ENCODE data around the gene SLF2. TPM values are rescaled to one million over a fixed set of nuclear protein-coding genes. Genes with fewer than 3 reads are reported as not detected.

The SLF2 gene
- total and polyA plus RNA-seq, 2 of the 13 experiments (the other 11 are each of a cell fraction or from before 2014, with no cell fraction given), result 12.2 to 48.1 TPM

GRCh38 chr10:100970076-100970913, 57.5 kb downstream of the SLF2 start (continued):
- TF ChIP-seq HMGXB3 (CRISPR knock-in tag; IDR thresholded peaks at IDR 0.05; ENCODE audit: borderline replicate concordance) (peak; percentile 4; the same call in 1 of the 2 replicates), BORCS8-MEF2B (CRISPR knock-in tag; IDR thresholded peaks at IDR 0.05) (no peak), ZBTB7B (CRISPR knock-in tag; IDR thresholded peaks at IDR 0.05) (peak; percentile 87), SPEN (CRISPR knock-in tag; IDR thresholded peaks at IDR 0.05; ENCODE audit: low read depth) (0 out of 2 replicates have a peak, but pooled peaks have one; percentile 7), ZNF414 (CRISPR knock-in tag; IDR thresholded peaks at IDR 0.05) (peak; percentile 90), JDP2 (CRISPR knock-in tag; IDR thresholded peaks at IDR 0.05; ENCODE audit: borderline replicate concordance) (no peak), ZNF251 (CRISPR knock-in tag; IDR thresholded peaks at IDR 0.05) (no peak), ZFP82 (CRISPR knock-in tag; IDR thresholded peaks at IDR 0.05; ENCODE audit: borderline replicate concordance) (no peak), SKIL (CRISPR knock-in tag; IDR thresholded peaks at IDR 0.05; ENCODE audit: borderline replicate concordance) (no peak), ARNT2 (CRISPR knock-in tag; IDR thresholded peaks at IDR 0.05; ENCODE audit: low read depth) (peak; percentile 50; the same call in 1 of the 2 replicates), ARID3A (IDR thresholded peaks at IDR 0.05; ENCODE audit: low read depth, low read length) (no peak), JARID2 (CRISPR knock-in tag; IDR thresholded peaks at IDR 0.05; ENCODE audit: insufficient replicate concordance) (no peak), ZFP37 (CRISPR knock-in tag; IDR thresholded peaks at IDR 0.05; ENCODE audit: borderline replicate concordance) (no peak), ZFP90 (CRISPR knock-in tag; IDR thresholded peaks at IDR 0.05; ENCODE audit: borderline replicate concordance) (no peak), AHR (CRISPR knock-in tag; IDR thresholded peaks at IDR 0.05) (0 out of 2 replicates have a peak, but pooled peaks have one; percentile 27), ZBTB38 (CRISPR knock-in tag; IDR thresholded peaks at IDR 0.05) (0 out of 2 replicates have a peak, but pooled peaks have one; percentile 17), ATF7-NPFF (CRISPR knock-in tag; IDR thresholded peaks at IDR 0.05; ENCODE audit: low read depth) (peak; percentile 76), ZNF572 (CRISPR knock-in tag; IDR thresholded peaks at IDR 0.05) (no peak), IRF2 (CRISPR knock-in tag; IDR thresholded peaks at IDR 0.05) (no peak), KMT2A (CRISPR knock-in tag; IDR thresholded peaks at IDR 0.05) (no peak)

All from HepG2 (cell line).